CD4-positive, CD25-positive, alpha-beta regulatory T cell (primary cell): ENCODE measurements around the gene WHAMM. TPM values are rescaled to one million over a fixed set of nuclear protein-coding genes. Genes with fewer than 3 reads are reported as not detected.
A peak's percentile ranks its signal among the peaks of the same experiment; 100 is the strongest.

Experiments used
- ATAC-seq, 2 donors: fragments of 150-1000 bp; cut with Tn5 transposase; one replicate each; pipeline ENCODE4 v1.10.0; 2021; ENCODE audit warnings: low read depth in 2 of 2, moderate number of reproducible peaks in 2 of 2, moderate library complexity in 1 of 2
- DNase-seq, 3 donors: peaks; one replicate each; pipeline versions ENCODE4 v3.0.0 to v3.0.0-alpha.2; 2012 to 2022; ENCODE audit warnings: mixed read lengths in 1 of 3
- H3K27ac ChIP-seq: one replicate; pipeline ENCODE4 v1.7.0; 2013; ENCODE audit warnings: mild to moderate bottlenecking, low read length; ENCODE audit not compliant: insufficient read depth, poor library complexity, severe bottlenecking
- H3K27me3 ChIP-seq: one replicate; pipeline ENCODE4 v1.7.0; 2013; ENCODE audit warnings: low read length; ENCODE audit not compliant: control insufficient read depth, insufficient read depth
- H3K36me3 ChIP-seq: one replicate; pipeline ENCODE4 v1.7.0; 2013; ENCODE audit warnings: mild to moderate bottlenecking, low read length, moderate library complexity; ENCODE audit not compliant: control insufficient read depth, insufficient read depth
- H3K4me1 ChIP-seq: 2 replicates; pipeline ENCODE4 v1.7.0; 2013; ENCODE audit warnings: mild to moderate bottlenecking, low read length; ENCODE audit not compliant: insufficient read depth, control insufficient read depth, poor library complexity, severe bottlenecking
- H3K4me3 ChIP-seq: one replicate; pipeline ENCODE4 v1.7.0; 2013; ENCODE audit warnings: low read depth, mild to moderate bottlenecking, low read length, moderate library complexity
- H3K9me3 ChIP-seq, 2 experiments: 1 replicate in 1 of 2; 2 replicates in 1 of 2; pipeline ENCODE4 v1.7.0; 2013; ENCODE audit warnings: low read length in 2 of 2, mild to moderate bottlenecking in 1 of 2, moderate library complexity in 1 of 2; ENCODE audit not compliant: control insufficient read depth in 2 of 2
- H3K27ac Mint-ChIP-seq, 3 donors: one replicate each; pipeline ENCODE4 v1.8.0; 2020 to 2022; ENCODE audit warnings: mild to moderate bottlenecking in 3 of 3, mixed read lengths in 3 of 3, moderate library complexity in 2 of 3
- H3K27me3 Mint-ChIP-seq: one replicate; pipeline ENCODE4 v1.8.0; 2022; ENCODE audit warnings: mild to moderate bottlenecking, mixed read lengths
- H3K36me3 Mint-ChIP-seq: one replicate; pipeline ENCODE4 v1.8.0; 2020; ENCODE audit warnings: mixed read lengths
- H3K4me1 Mint-ChIP-seq, 4 donors: one replicate each; pipeline ENCODE4 v1.8.0; 2020 to 2022; ENCODE audit warnings: mixed read lengths in 4 of 4, mild to moderate bottlenecking in 1 of 4
- H3K4me3 Mint-ChIP-seq, 4 donors: one replicate each; pipeline ENCODE4 v1.8.0; 2020 to 2022; ENCODE audit warnings: mild to moderate bottlenecking in 4 of 4, mixed read lengths in 4 of 4, moderate library complexity in 3 of 4
- H3K9me3 Mint-ChIP-seq, 7 donors: one replicate each; pipeline ENCODE4 v1.8.0; 2020 to 2022; ENCODE audit warnings: mixed read lengths in 7 of 7, mild to moderate bottlenecking in 3 of 7, moderate library complexity in 2 of 7
- polyA plus RNA-seq, 4 donors: library from polyadenylated mRNA; unstranded; fragments of 300-500 nt; fragmentation: Illumina TruSeq; gene quantifications; one replicate each; pipeline ENCODE4 v1.2.3, GENCODE V29; 2021
- total RNA-seq: library from RNA; stranded (reverse); gene quantifications from one replicate; pipeline ENCODE4 v1.2.3, GENCODE V29; 2022

The WHAMM gene
- total and polyA plus RNA-seq, 5 donors from 2014 or later = 2.9 to 66.4 (median 3.6) TPM

- Mint-ChIP-seq H3K36me3 (peaks cover 18% of the 10 kb centered on the region), H3K27ac (peak overlapping the region in 1 of 3 donors; percentile 22), H3K4me3 (no peak overlapping the region), H3K27me3 (peaks cover 7% of the 10 kb centered on the region), H3K4me1 (peaks cover 0 to 2% (median 0%) of the 10 kb centered on the region in 4 donors), H3K9me3 (peaks cover 0 to 2% (median 0%) of the 10 kb centered on the region in 7 donors)
- H3K4me1 ChIP-seq = no peaks in the 10 kb centered on the region
- DNase-seq = no peak
- H3K36me3 ChIP-seq = no peaks in the 10 kb centered on the region
- no peak for ATAC-seq
- H3K4me3 ChIP-seq = no peak overlapping the region
- no peaks in the 10 kb centered on the region for H3K27me3 ChIP-seq
- H3K9me3 ChIP-seq = no peaks in the 10 kb centered on the region
- H3K27ac ChIP-seq = no peak overlapping the region
These were observed 37.4 kb upstream of the WHAMM start for GRCh38 chr15:82771789-82772607.

- Mint-ChIP-seq H3K9me3 (peaks cover 0 to 2% (median 0%) of the 10 kb centered on the region in 7 donors), H3K4me1 (no peaks in the 10 kb centered on the region), H3K4me3 (no peak overlapping the region), H3K27me3 (peaks cover 9% of the 10 kb centered on the region), H3K36me3 (peaks cover 2% of the 10 kb centered on the region), H3K27ac (no peak overlapping the region)
- no peak overlapping the region for H3K27ac ChIP-seq
- ATAC-seq (no peak), DNase-seq (no peak)
- H3K9me3 ChIP-seq = no peaks in the 10 kb centered on the region
- no peaks in the 10 kb centered on the region for H3K4me1 ChIP-seq
- no peaks in the 10 kb centered on the region for H3K27me3 ChIP-seq
- H3K36me3 ChIP-seq = no peaks in the 10 kb centered on the region
- H3K4me3 ChIP-seq = no peak overlapping the region
These were observed 34.9 kb upstream of the WHAMM start for GRCh38 chr15:82774496-82774895.

GRCh38 chr15:82778755-82779154 lies 30.7 kb upstream of the WHAMM start:
- Mint-ChIP-seq H3K27me3 (peaks cover 17% of the 10 kb centered on the region), H3K9me3 (peaks cover 0 to 2% (median 0%) of the 10 kb centered on the region in 7 donors), H3K27ac (peak overlapping the region in 1 of 3 donors; percentile 17), H3K4me3 (no peak overlapping the region), H3K4me1 (no peaks in the 10 kb centered on the region), H3K36me3 (no peaks in the 10 kb centered on the region)
- no peaks in the 10 kb centered on the region for H3K4me1 ChIP-seq
- H3K9me3 ChIP-seq = no peaks in the 10 kb centered on the region
- DNase-seq (no peak), ATAC-seq (no peak)
- H3K36me3 ChIP-seq = no peaks in the 10 kb centered on the region
- no peaks in the 10 kb centered on the region for H3K27me3 ChIP-seq
- H3K4me3 ChIP-seq = no peak overlapping the region
- no peak overlapping the region for H3K27ac ChIP-seq

GRCh38 chr15:82781349-82781748 lies 28.1 kb upstream of the WHAMM start:
- H3K36me3 Mint-ChIP-seq = no peaks in the 10 kb centered on the region
- Histone ChIP-seq H3K4me3 (no peak overlapping the region), H3K4me1 (no peaks in the 10 kb centered on the region), H3K27ac (no peak overlapping the region), H3K9me3 (no peaks in the 10 kb centered on the region), H3K27me3 (no peaks in the 10 kb centered on the region), H3K36me3 (no peaks in the 10 kb centered on the region)
- ATAC-seq (no peak), DNase-seq (no peak)
- H3K27ac Mint-ChIP-seq = no peak overlapping the region
- H3K4me1 Mint-ChIP-seq = no peaks in the 10 kb centered on the region
- H3K9me3 Mint-ChIP-seq = peaks cover 0 to 2% (median 0%) of the 10 kb centered on the region in 7 donors
- peaks cover 19% of the 10 kb centered on the region for H3K27me3 Mint-ChIP-seq
- no peak overlapping the region for H3K4me3 Mint-ChIP-seq

- no peaks in the 10 kb centered on the region for H3K4me1 Mint-ChIP-seq
- ATAC-seq (no peak), DNase-seq (no peak)
- no peak overlapping the region for H3K4me3 Mint-ChIP-seq
- Histone ChIP-seq H3K36me3 (no peaks in the 10 kb centered on the region), H3K27me3 (no peaks in the 10 kb centered on the region), H3K9me3 (no peaks in the 10 kb centered on the region), H3K4me3 (no peak overlapping the region), H3K4me1 (no peaks in the 10 kb centered on the region), H3K27ac (no peak overlapping the region)
- H3K9me3 Mint-ChIP-seq = peaks cover 0 to 2% (median 0%) of the 10 kb centered on the region in 7 donors
- no peaks in the 10 kb centered on the region for H3K36me3 Mint-ChIP-seq
- H3K27me3 Mint-ChIP-seq = peaks cover 13% of the 10 kb centered on the region
- no peak overlapping the region for H3K27ac Mint-ChIP-seq
These were observed 20.9 kb upstream of the WHAMM start for GRCh38 chr15:82788496-82788895.

- Mint-ChIP-seq H3K9me3 (peaks cover 1 to 10% (median 7%) of the 10 kb centered on the region in 7 donors), H3K27me3 (peaks cover 13% of the 10 kb centered on the region), H3K36me3 (no peaks in the 10 kb centered on the region), H3K4me1 (no peaks in the 10 kb centered on the region), H3K27ac (peak overlapping the region in 1 of 3 donors; percentile 31), H3K4me3 (no peak overlapping the region)
- Histone ChIP-seq H3K27me3 (no peaks in the 10 kb centered on the region), H3K4me1 (no peaks in the 10 kb centered on the region), H3K9me3 (peaks cover 0 to 4% of the 10 kb centered on the region in 2 experiments), H3K4me3 (no peak overlapping the region), H3K36me3 (no peaks in the 10 kb centered on the region), H3K27ac (no peak overlapping the region)
- DNase-seq (no peak), ATAC-seq (no peak)
These were observed 19.9 kb upstream of the WHAMM start for GRCh38 chr15:82789491-82789890.

GRCh38 chr15:82790321-82790720 lies 19.1 kb upstream of the WHAMM start:
- Histone ChIP-seq H3K4me1 (no peaks in the 10 kb centered on the region), H3K9me3 (peaks cover 0 to 4% of the 10 kb centered on the region in 2 experiments), H3K4me3 (no peak overlapping the region), H3K27me3 (no peaks in the 10 kb centered on the region), H3K27ac (no peak overlapping the region), H3K36me3 (no peaks in the 10 kb centered on the region)
- H3K27me3 Mint-ChIP-seq = peaks cover 10% of the 10 kb centered on the region
- peaks cover 1 to 11% (median 7%) of the 10 kb centered on the region in 7 donors for H3K9me3 Mint-ChIP-seq
- DNase-seq = no peak
- no peak for ATAC-seq
- H3K36me3 Mint-ChIP-seq = no peaks in the 10 kb centered on the region
- no peak overlapping the region for H3K27ac Mint-ChIP-seq
- no peak overlapping the region for H3K4me3 Mint-ChIP-seq
- H3K4me1 Mint-ChIP-seq = no peaks in the 10 kb centered on the region

GRCh38 chr15:82792068-82792467 lies 17.4 kb upstream of the WHAMM start:
- Histone ChIP-seq H3K36me3 (no peaks in the 10 kb centered on the region), H3K4me3 (no peak overlapping the region), H3K27me3 (peaks cover 2% of the 10 kb centered on the region), H3K4me1 (no peaks in the 10 kb centered on the region), H3K9me3 (peaks cover 0 to 4% of the 10 kb centered on the region in 2 experiments), H3K27ac (no peak overlapping the region)
- ATAC-seq (no peak), DNase-seq (no peak)
- Mint-ChIP-seq H3K4me3 (no peak overlapping the region), H3K4me1 (no peaks in the 10 kb centered on the region), H3K36me3 (no peaks in the 10 kb centered on the region), H3K9me3 (peaks cover 1 to 11% (median 7%) of the 10 kb centered on the region in 7 donors), H3K27me3 (peaks cover 16% of the 10 kb centered on the region), H3K27ac (no peak overlapping the region)
